A549 (cell line): ENCODE results near the gene SHISAL1.

Source experiments
- EP300 ChIP-seq, 2 experiments: fragments of >200 bp; sonication (Bioruptor Twin); formaldehyde crosslinking; IDR thresholded peaks; 2 replicates in 1 of 2; 3 replicates in 1 of 2; pipeline ENCODE4 v1.6.1; 2016 to 2017
- ZFP36 ChIP-seq: fragments of 450-650 bp; IDR thresholded peaks from 2 replicates; pipeline ENCODE4 v1.6.1; 2014; ENCODE audit warnings: borderline replicate concordance; ENCODE audit not compliant: partially characterized antibody
- TF ChIP-seq, protein P1 (sequence below): fragments of >200 bp; sonication (Bioruptor Twin); formaldehyde crosslinking; IDR thresholded peaks from 3 replicates; pipeline ENCODE4 v1.5.1; 2016

DNA sequence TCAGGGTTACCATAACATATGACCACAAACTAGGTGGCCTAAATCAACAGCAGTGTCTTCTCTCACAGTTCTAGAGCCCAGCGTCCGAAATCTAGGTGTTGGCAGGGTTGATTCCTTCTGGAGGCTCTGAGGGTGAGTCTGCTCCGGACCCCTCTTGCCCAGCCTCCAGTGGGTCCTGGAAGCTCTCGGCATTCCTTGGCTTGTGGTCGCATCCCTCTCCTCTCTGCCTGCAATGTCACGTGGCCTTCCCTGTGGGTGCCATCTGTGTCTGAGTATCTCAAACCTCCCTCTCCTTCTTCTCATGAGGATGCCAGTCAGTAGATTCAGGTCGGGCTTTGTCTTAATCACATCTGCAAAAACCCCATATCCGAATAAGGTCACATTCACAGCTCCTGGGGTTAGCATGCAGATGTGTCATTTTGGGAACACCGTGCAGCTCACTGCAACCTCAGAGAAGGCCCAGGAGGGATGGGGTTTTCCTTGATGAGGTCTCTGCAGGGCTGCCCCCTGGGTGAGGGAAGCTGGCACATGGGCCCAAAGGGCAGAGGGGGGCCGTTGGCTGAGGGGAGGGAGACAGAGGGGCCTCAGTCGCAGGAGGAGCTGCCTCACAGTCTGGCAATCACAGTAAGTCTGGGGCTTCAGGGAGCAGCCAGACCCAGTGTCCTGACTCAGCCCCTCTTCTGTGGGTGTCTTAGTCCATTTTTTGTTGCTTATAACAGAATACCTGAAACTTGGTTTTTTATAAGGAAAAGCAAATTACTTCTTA, 90.9 kb downstream of the SHISAL1 start:
- TF ChIP-seq EP300 (IDR thresholded peaks at IDR 0.05) = no peak
- TF ChIP-seq ZFP36 = no peak
- TF ChIP-seq, protein P1, sequence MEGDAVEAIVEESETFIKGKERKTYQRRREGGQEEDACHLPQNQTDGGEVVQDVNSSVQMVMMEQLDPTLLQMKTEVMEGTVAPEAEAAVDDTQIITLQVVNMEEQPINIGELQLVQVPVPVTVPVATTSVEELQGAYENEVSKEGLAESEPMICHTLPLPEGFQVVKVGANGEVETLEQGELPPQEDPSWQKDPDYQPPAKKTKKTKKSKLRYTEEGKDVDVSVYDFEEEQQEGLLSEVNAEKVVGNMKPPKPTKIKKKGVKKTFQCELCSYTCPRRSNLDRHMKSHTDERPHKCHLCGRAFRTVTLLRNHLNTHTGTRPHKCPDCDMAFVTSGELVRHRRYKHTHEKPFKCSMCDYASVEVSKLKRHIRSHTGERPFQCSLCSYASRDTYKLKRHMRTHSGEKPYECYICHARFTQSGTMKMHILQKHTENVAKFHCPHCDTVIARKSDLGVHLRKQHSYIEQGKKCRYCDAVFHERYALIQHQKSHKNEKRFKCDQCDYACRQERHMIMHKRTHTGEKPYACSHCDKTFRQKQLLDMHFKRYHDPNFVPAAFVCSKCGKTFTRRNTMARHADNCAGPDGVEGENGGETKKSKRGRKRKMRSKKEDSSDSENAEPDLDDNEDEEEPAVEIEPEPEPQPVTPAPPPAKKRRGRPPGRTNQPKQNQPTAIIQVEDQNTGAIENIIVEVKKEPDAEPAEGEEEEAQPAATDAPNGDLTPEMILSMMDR = no peak
